Kidney (tissue), 14 donors: Measurements from ENCODE around the gene PIK3R6. TPM values are rescaled to one million over a fixed set of nuclear protein-coding genes. Genes with fewer than 3 reads are reported as not detected.

Experiments
- DNase-seq, 5 donors: peaks; one replicate each; pipeline ENCODE4 v3.0.0-alpha.2; 2013 to 2020
- FAIRE-seq: peaks from 2 replicates; lab custom pipeline; 2012; peaks lifted over from hg19 to GRCh38; lab: Jason Lieb, UNC
- H3K27ac ChIP-seq, 2 donors: one replicate each; pipeline ENCODE4 v1.7.0; 2013; ENCODE audit warnings: low read depth in 2 of 2, low read length in 2 of 2, inconsistent platforms in 1 of 2
- H3K27me3 ChIP-seq: one replicate; pipeline ENCODE4 v1.7.1; 2013; ENCODE audit warnings: low read length, inconsistent platforms; ENCODE audit not compliant: control insufficient read depth, insufficient read depth
- H3K36me3 ChIP-seq, 3 donors: one replicate each; pipeline versions ENCODE4 v1.7.0 to v1.7.1; 2013; ENCODE audit warnings: low read length in 3 of 3, control low read depth in 1 of 3, inconsistent platforms in 1 of 3; ENCODE audit not compliant: insufficient read depth in 3 of 3, control insufficient read depth in 2 of 3
- H3K4me1 ChIP-seq, 3 donors: one replicate each; pipeline versions ENCODE4 v1.7.0 to v1.7.1; 2013; ENCODE audit warnings: low read length in 3 of 3, inconsistent platforms in 1 of 3, low read depth in 1 of 3; ENCODE audit not compliant: control insufficient read depth in 2 of 3, insufficient read depth in 2 of 3
- H3K4me3 ChIP-seq, 3 donors: one replicate each; pipeline versions ENCODE4 v1.7.0 to v1.8.1; 2013; ENCODE audit warnings: low read length in 3 of 3, control low read depth in 1 of 3, inconsistent platforms in 1 of 3
- H3K9ac ChIP-seq, 3 donors: one replicate each; pipeline versions ENCODE4 v1.7.0 to v1.7.1; 2013; ENCODE audit warnings: low read length in 3 of 3, control low read depth in 1 of 3, inconsistent platforms in 1 of 3
- H3K9me3 ChIP-seq, 3 donors: one replicate each; pipeline versions ENCODE4 v1.7.0 to v1.7.1; 2013; ENCODE audit warnings: low read length in 3 of 3, control low read depth in 1 of 3, inconsistent platforms in 1 of 3; ENCODE audit not compliant: control insufficient read depth in 2 of 3, insufficient read depth in 1 of 3
- intact Hi-C: fragments of 100-400 bp; cut with DNase I; formaldehyde crosslinking; loops from one replicate; pipeline ENCODE4 v1.11.1; 2022
- polyA plus RNA-seq: library from polyadenylated mRNA; stranded (reverse); fragments of 350-450 nt; fragmentation: Illumina TruSeq; extraction: RNeasy Lipid Tissue Mini Kit (QIAGEN cat#74804); gene quantifications from one replicate; pipeline ENCODE4 v1.2.3, GENCODE V29; 2014; ENCODE audit warnings: low read depth, low replicate concordance; ENCODE audit not compliant: insufficient read depth
- total RNA-seq: library from RNA; stranded (reverse); fragmentation: NEBNext Ultra II Directional; extraction: Animal tissue kit (Norgen Biotek cat#: 25700); gene quantifications from one replicate; pipeline ENCODE4 v1.2.1, GENCODE V29; 2021
- TF ChIP-seq, protein P1 (sequence below): IDR thresholded peaks from 3 replicates; pipeline ENCODE4 v1.5.1; 2012; ENCODE audit warnings: mild to moderate bottlenecking, moderate library complexity, borderline replicate concordance; ENCODE audit not compliant: insufficient read depth; ENCODE audit errors: extremely low read depth
- donor health status: control.
- donor health status: control.
- donor health status: control.
- donor health status: control.
- donor health status: control.
- donor health status: DM: yes; HTN: yes; CAD: no.
- donor health status: Normal renal cell carcinoma (clear cell type).

The PIK3R6 gene
- total and polyA plus RNA-seq, 2 donors from 2014 or later, result 0.17 to 2.3 TPM

DNA sequence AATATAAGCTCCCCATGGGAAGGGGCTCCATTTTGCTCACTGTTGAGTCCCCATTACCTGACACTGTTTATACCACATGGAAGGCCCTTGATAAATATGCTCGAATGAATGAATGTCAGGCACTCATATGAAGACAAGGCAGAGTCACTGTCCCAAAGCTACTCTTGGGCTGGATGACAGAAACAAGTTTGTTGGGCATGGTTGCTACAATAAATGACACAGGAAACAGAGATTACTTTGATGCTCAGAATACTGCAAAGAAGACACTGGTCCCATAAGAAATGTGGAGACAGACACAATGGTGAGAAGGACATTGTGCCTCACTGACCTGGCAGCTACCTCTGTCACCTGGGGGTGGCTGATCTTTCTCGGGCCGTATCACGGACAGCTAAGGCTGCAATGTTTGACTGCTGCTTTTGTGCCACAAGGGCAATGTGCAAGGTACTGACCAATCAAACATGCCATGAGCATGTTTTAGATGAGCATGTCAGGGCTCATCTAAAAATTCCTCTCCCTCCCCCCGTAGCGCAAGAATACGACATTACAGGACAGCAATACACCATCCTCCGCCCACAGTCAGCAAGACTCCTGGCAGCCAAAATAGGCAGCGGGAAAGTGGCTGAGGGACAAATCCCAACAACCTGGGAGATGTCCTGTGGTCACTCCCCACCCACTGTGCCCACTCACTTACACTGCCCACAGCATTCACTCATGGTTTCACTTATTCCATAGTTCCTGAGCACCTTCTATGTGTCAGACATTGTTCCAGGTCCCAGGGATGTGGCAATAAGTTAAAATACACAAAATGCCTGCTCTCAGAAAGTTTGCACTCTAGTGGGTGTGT, 5.0 kb downstream of the PIK3R6 start:
- no peak overlapping the region for H3K27ac ChIP-seq
- H3K9ac ChIP-seq, result no peak overlapping the region
- no peaks in the 10 kb centered on the region for H3K9me3 ChIP-seq
- H3K36me3 ChIP-seq, result no peaks in the 10 kb centered on the region
- intact Hi-C loops, result no loop called here
- H3K4me3 ChIP-seq, result no peak overlapping the region
- DNase-seq, result no peak
- FAIRE-seq, result no peak
- peaks cover 0 to 2% (median 0%) of the 10 kb centered on the region in 3 donors for H3K4me1 ChIP-seq
- TF ChIP-seq, protein P1, sequence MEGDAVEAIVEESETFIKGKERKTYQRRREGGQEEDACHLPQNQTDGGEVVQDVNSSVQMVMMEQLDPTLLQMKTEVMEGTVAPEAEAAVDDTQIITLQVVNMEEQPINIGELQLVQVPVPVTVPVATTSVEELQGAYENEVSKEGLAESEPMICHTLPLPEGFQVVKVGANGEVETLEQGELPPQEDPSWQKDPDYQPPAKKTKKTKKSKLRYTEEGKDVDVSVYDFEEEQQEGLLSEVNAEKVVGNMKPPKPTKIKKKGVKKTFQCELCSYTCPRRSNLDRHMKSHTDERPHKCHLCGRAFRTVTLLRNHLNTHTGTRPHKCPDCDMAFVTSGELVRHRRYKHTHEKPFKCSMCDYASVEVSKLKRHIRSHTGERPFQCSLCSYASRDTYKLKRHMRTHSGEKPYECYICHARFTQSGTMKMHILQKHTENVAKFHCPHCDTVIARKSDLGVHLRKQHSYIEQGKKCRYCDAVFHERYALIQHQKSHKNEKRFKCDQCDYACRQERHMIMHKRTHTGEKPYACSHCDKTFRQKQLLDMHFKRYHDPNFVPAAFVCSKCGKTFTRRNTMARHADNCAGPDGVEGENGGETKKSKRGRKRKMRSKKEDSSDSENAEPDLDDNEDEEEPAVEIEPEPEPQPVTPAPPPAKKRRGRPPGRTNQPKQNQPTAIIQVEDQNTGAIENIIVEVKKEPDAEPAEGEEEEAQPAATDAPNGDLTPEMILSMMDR, result no peak
- no peaks in the 10 kb centered on the region for H3K27me3 ChIP-seq

- FAIRE-seq, result no peak
- DNase-seq, result no peak
- intact Hi-C loops, result no loop called here
Measured at GRCh38 chr17:8861495-8862181, 5.8 kb downstream of the PIK3R6 start.

DNA sequence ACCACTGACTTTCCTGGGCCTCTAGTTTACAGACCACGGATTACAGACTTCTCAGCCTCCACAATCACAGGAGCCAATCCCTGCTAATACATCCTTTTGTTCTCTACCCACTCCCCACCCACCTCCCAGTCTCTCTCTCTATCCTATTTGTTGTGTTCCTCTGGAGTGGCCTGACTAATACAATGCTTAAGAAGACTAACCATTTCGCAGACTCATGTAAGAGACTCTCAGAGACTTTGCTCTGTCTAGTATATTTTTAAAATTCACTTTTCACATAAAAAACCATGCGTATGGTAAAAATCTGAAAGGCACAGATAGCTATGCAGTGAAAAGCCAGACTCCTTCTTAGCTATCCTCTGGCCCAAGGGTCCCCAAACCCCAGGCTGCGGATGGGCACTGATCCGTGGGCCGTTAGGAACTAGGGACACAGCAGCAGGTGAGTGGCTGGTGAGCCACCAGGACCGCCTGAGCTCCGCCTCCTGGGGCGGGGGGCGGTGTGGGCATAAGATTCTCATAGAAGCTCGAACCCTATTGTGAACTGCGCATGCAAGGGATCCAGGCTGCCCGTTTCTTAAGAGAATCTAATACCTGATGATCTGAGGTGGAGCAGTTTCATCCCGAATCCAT, 7.6 kb downstream of the PIK3R6 start:
- Histone ChIP-seq H3K27ac (no peak overlapping the region), H3K36me3 (no peaks in the 10 kb centered on the region), H3K9ac (no peak overlapping the region), H3K9me3 (no peaks in the 10 kb centered on the region), H3K4me3 (no peak overlapping the region), H3K27me3 (no peaks in the 10 kb centered on the region), H3K4me1 (peaks cover 0 to 2% (median 0%) of the 10 kb centered on the region in 3 donors)
- DNase-seq, result no peak
- intact Hi-C loops, result no loop called here
- FAIRE-seq, result no peak
- TF ChIP-seq, protein P1, result no peak

More at GRCh38 chr17:8861495-8862181, 5.8 kb downstream of the PIK3R6 start:
- H3K9ac ChIP-seq, result no peak overlapping the region
- TF ChIP-seq, protein P1, result no peak
- no peak overlapping the region for H3K4me3 ChIP-seq
- H3K9me3 ChIP-seq, result no peaks in the 10 kb centered on the region
- no peaks in the 10 kb centered on the region for H3K27me3 ChIP-seq
- no peaks in the 10 kb centered on the region for H3K36me3 ChIP-seq
- H3K27ac ChIP-seq, result no peak overlapping the region
- H3K4me1 ChIP-seq, result peaks cover 0 to 2% (median 0%) of the 10 kb centered on the region in 3 donors
